Smooth muscle cell of the brain vasculature (primary cell): ENCODE data around the gene PIK3C2G.

Source experiments
- DNase-seq: peaks from one replicate; pipeline ENCODE4 v3.0.0-alpha.2; 2012; ENCODE audit warnings: low read depth, low spot score

PIK3C2G gene

GRCh38 chr12:18270958-18271460 lies 9.7 kb downstream of the PIK3C2G start:
- DNase-seq, result no peak

GRCh38 chr12:18275981-18276380 lies 14.7 kb downstream of the PIK3C2G start:
- no peak for DNase-seq

- no peak for DNase-seq
These were observed 15.9 kb downstream of the PIK3C2G start for GRCh38 chr12:18277196-18277595.

GRCh38 chr12:18280728-18281127 lies 19.4 kb downstream of the PIK3C2G start:
- no peak for DNase-seq

- no peak for DNase-seq
These were observed 20.6 kb downstream of the PIK3C2G start for GRCh38 chr12:18281941-18282340.

- DNase-seq, result no peak
These were observed 22.5 kb downstream of the PIK3C2G start for GRCh38 chr12:18283831-18284230.

GRCh38 chr12:18284386-18284785 lies 23.1 kb downstream of the PIK3C2G start:
- no peak for DNase-seq

GRCh38 chr12:18285161-18285560 lies 23.8 kb downstream of the PIK3C2G start:
- DNase-seq, result no peak

GRCh38 chr12:18290386-18290785 lies 29.1 kb downstream of the PIK3C2G start:
- no peak for DNase-seq

- no peak for DNase-seq
These were observed 33.6 kb downstream of the PIK3C2G start for GRCh38 chr12:18294889-18295288.

- DNase-seq, result no peak
These were observed 35.0 kb downstream of the PIK3C2G start for GRCh38 chr12:18296201-18296908.

- no peak for DNase-seq
These were observed 35.6 kb downstream of the PIK3C2G start for GRCh38 chr12:18296909-18297280.

- no peak for DNase-seq
These were observed 36.6 kb downstream of the PIK3C2G start for GRCh38 chr12:18297902-18298301.

- DNase-seq, result no peak
These were observed 41.6 kb downstream of the PIK3C2G start for GRCh38 chr12:18302809-18303430.

- no peak for DNase-seq
These were observed 43.3 kb downstream of the PIK3C2G start for GRCh38 chr12:18304609-18305008.

GRCh38 chr12:18306311-18306710 lies 45.0 kb downstream of the PIK3C2G start:
- no peak for DNase-seq

GRCh38 chr12:18313306-18313705 lies 52.0 kb downstream of the PIK3C2G start:
- no peak for DNase-seq

- DNase-seq, result peak; percentile 32
These were observed 58.8 kb downstream of the PIK3C2G start for GRCh38 chr12:18320036-18320617.

- DNase-seq, result no peak
These were observed 59.7 kb downstream of the PIK3C2G start for GRCh38 chr12:18320976-18321375.

GRCh38 chr12:18323159-18323558 lies 61.8 kb downstream of the PIK3C2G start:
- no peak for DNase-seq

GRCh38 chr12:18327036-18327435 lies 65.7 kb downstream of the PIK3C2G start:
- DNase-seq, result no peak

- no peak for DNase-seq
These were observed 70.9 kb downstream of the PIK3C2G start for GRCh38 chr12:18332173-18332572.

GRCh38 chr12:18339633-18340032 lies 78.3 kb downstream of the PIK3C2G start:
- DNase-seq, result no peak
